ENCODE data around the gene ZNF697. TPM values are rescaled to one million over a fixed set of nuclear protein-coding genes. Genes with fewer than 3 reads are reported as not detected.

Gene ZNF697
- total RNA-seq, 2 donors from 2014 or later: 4.9 to 8.6 TPM

GRCh38 chr1:119670898-119671297 is 22.8 kb upstream of the ZNF697 start:
- H3K27me3 ChIP-seq: no peaks in the 10 kb centered on the region
- ATAC-seq (no peak), DNase-seq (no peak)
- 95 to 99% methylated on average over 2 of the region's 2 CpGs for WGBS, 2 donors
- TF ChIP-seq POLR2A (IDR thresholded peaks at IDR 0.05): no peak
- TF ChIP-seq CTCF (IDR thresholded peaks at IDR 0.05): no peak
- intact Hi-C loops (cut with DNase I): no loop called here
- peaks cover 16% of the 10 kb centered on the region for H3K4me1 ChIP-seq
- H3K27ac ChIP-seq: no peak overlapping the region
- H3K36me3 ChIP-seq (replicated peaks in 1 of 2; ENCODE audit: insufficient read depth in 1 of 2, low read depth in 2 of 2): no peaks in the 10 kb centered on the region
- no peaks in the 10 kb centered on the region for H3K9me3 ChIP-seq
- no peak overlapping the region for H3K4me3 ChIP-seq

GRCh38 chr1:119667173-119667572 is 19.1 kb upstream of the ZNF697 start:
- no peaks in the 10 kb centered on the region for H3K9me3 ChIP-seq
- H3K36me3 ChIP-seq (replicated peaks in 1 of 2; ENCODE audit: insufficient read depth in 1 of 2, low read depth in 2 of 2): no peaks in the 10 kb centered on the region
- WGBS, 2 donors: 92 to 95% methylated on average over 6 of the region's 6 CpGs
- no peaks in the 10 kb centered on the region for H3K4me1 ChIP-seq
- ATAC-seq: no peak
- TF ChIP-seq POLR2A (IDR thresholded peaks at IDR 0.05): no peak
- no peak for TF ChIP-seq CTCF (IDR thresholded peaks at IDR 0.05)
- intact Hi-C loops (cut with DNase I): loop anchor here (5.0 kb wide), 1 partner anchor 45 kb away; no protein-coding TSS in a partner anchor
- H3K4me3 ChIP-seq: no peak overlapping the region
- H3K27me3 ChIP-seq: no peaks in the 10 kb centered on the region
- no peak overlapping the region for H3K27ac ChIP-seq
- DNase-seq: no peak

GRCh38 chr1:119664067-119664466 is 16.0 kb upstream of the ZNF697 start:
- H3K27me3 ChIP-seq: no peaks in the 10 kb centered on the region
- DNase-seq: no peak

GRCh38 chr1:119662034-119662437 is 14.0 kb upstream of the ZNF697 start:
- peaks cover 23% of the 10 kb centered on the region for H3K4me1 ChIP-seq
- intact Hi-C loops (cut with DNase I): no loop called here
- H3K4me3 ChIP-seq: no peak overlapping the region
- DNase-seq (no peak), ATAC-seq (no peak)
- H3K36me3 ChIP-seq (replicated peaks in 1 of 2; ENCODE audit: insufficient read depth in 1 of 2, low read depth in 2 of 2): no peaks in the 10 kb centered on the region
- TF ChIP-seq CTCF (IDR thresholded peaks at IDR 0.05) (no peak), POLR2A (IDR thresholded peaks at IDR 0.05) (no peak)
- 63 to 71% methylated on average over 3 of the region's 3 CpGs for WGBS, 2 donors
- peaks cover 0 to 4% (median 0%) of the 10 kb centered on the region in 3 donors for H3K9me3 ChIP-seq
- peak overlapping the region in 1 of 4 donors; percentile 75 for H3K27ac ChIP-seq
- no peaks in the 10 kb centered on the region for H3K27me3 ChIP-seq

More at GRCh38 chr1:119664067-119664466, 16.0 kb upstream of the ZNF697 start:
- Histone ChIP-seq H3K4me3 (no peak overlapping the region), H3K27ac (no peak overlapping the region), H3K9me3 (peaks cover 0 to 4% (median 0%) of the 10 kb centered on the region in 3 donors), H3K36me3 (replicated peaks in 1 of 2; ENCODE audit: insufficient read depth in 1 of 2, low read depth in 2 of 2) (no peaks in the 10 kb centered on the region), H3K4me1 (peaks cover 23% of the 10 kb centered on the region)
- no peak for ATAC-seq
- no peak for TF ChIP-seq CTCF (IDR thresholded peaks at IDR 0.05)
- no peak for TF ChIP-seq POLR2A (IDR thresholded peaks at IDR 0.05)
- intact Hi-C loops (cut with DNase I): no loop called here
- WGBS, 2 donors: 68 to 77% methylated on average over 5 of the region's 5 CpGs
